HepG2 (cell line): ENCODE data around the gene STRN3. TPM values are rescaled to one million over a fixed set of nuclear protein-coding genes. Genes with fewer than 3 reads are reported as not detected.

Experiments
- ATF7 ChIP-seq, 2 experiments: fragments of 450-650 bp in 1 of 2; sonication (generic) in 1 of 2; formaldehyde crosslinking in 1 of 2; IDR thresholded peaks; 2 replicates each; pipeline versions ENCODE4 v1.4.0 to v1.6.1; 2016 to 2020; ENCODE audit warnings: antibody characterized with exemption in 1 of 2, mild to moderate bottlenecking in 1 of 2, missing genetic modification reagents in 1 of 2
- JUN ChIP-seq: sonication (generic); formaldehyde crosslinking; IDR thresholded peaks from 2 replicates; pipeline ENCODE4 v1.4.0; 2020; ENCODE audit warnings: mild to moderate bottlenecking, missing genetic modification reagents
- MBNL3 ChIP-seq: fragments of 250-450 bp; sonication (Bioruptor Pico); conservative IDR thresholded peaks from 2 replicates; pipeline ENCODE4 v1.8.0; 2022; ENCODE audit warnings: mild to moderate bottlenecking, inconsistent platforms
- MLLT10 ChIP-seq: sonication (generic); formaldehyde crosslinking; IDR thresholded peaks from 2 replicates; pipeline ENCODE4 v1.4.0; 2020; ENCODE audit warnings: missing genetic modification reagents
- NFYB ChIP-seq: sonication (generic); formaldehyde crosslinking; IDR thresholded peaks from 2 replicates; pipeline ENCODE4 v1.4.0; 2020; ENCODE audit warnings: missing genetic modification reagents
- NFYC ChIP-seq: IDR thresholded peaks from 2 replicates; pipeline ENCODE4 v1.6.1; 2016; ENCODE audit warnings: missing genetic modification reagents, missing compliant biosample characterization
- RORA ChIP-seq: sonication (generic); formaldehyde crosslinking; IDR thresholded peaks from 2 replicates; pipeline ENCODE4 v1.5.0; 2020; ENCODE audit warnings: mild to moderate bottlenecking, missing genetic modification reagents, moderate library complexity
- WIZ ChIP-seq: sonication (generic); formaldehyde crosslinking; IDR thresholded peaks from 2 replicates; pipeline ENCODE4 v1.5.1; 2020; ENCODE audit warnings: mild to moderate bottlenecking, missing genetic modification reagents
- ZNF138 ChIP-seq: sonication (generic); formaldehyde crosslinking; IDR thresholded peaks from 2 replicates; pipeline ENCODE4 v1.5.0; 2020; ENCODE audit warnings: mild to moderate bottlenecking, low read depth, missing genetic modification reagents
- ZNF20 ChIP-seq: sonication (generic); formaldehyde crosslinking; IDR thresholded peaks from 2 replicates; pipeline ENCODE4 v1.4.0; 2020; ENCODE audit warnings: mild to moderate bottlenecking, moderate library complexity, missing genetic modification reagents
- ZNF3 ChIP-seq: IDR thresholded peaks from 2 replicates; pipeline ENCODE4 v1.7.0; 2017; ENCODE audit warnings: inconsistent platforms
- ZNF333 ChIP-seq: sonication (generic); formaldehyde crosslinking; IDR thresholded peaks from 2 replicates; pipeline ENCODE4 v1.4.0; 2020; ENCODE audit warnings: mild to moderate bottlenecking, missing genetic modification reagents, borderline replicate concordance
- ZNF350 ChIP-seq: sonication (generic); formaldehyde crosslinking; IDR thresholded peaks from 2 replicates; pipeline ENCODE4 v1.4.0; 2020; ENCODE audit warnings: mild to moderate bottlenecking, low read depth, missing genetic modification reagents, borderline replicate concordance
- ZNF75D ChIP-seq: sonication (generic); formaldehyde crosslinking; IDR thresholded peaks from 2 replicates; pipeline ENCODE4 v1.8.1; 2023; ENCODE audit warnings: missing genetic modification reagents, mild to moderate bottlenecking, borderline replicate concordance
- ZNF773 ChIP-seq: sonication (generic); formaldehyde crosslinking; IDR thresholded peaks from 2 replicates; pipeline ENCODE4 v1.4.0; 2020; ENCODE audit warnings: missing genetic modification reagents, borderline replicate concordance
- ZNF790 ChIP-seq: sonication (generic); formaldehyde crosslinking; IDR thresholded peaks from 2 replicates; pipeline ENCODE4 v1.8.0; 2022; ENCODE audit warnings: missing genetic modification reagents, mild to moderate bottlenecking, borderline replicate concordance
- polyA plus RNA-seq, 8 experiments: library from polyadenylated mRNA; depleted of rRNA in 3 of 8; stranded (reverse) in 7 of 8; unstranded in 1 of 8; fragments of >200 nt; fragmentation: Illumina TruSeq in 4 of 8; extraction: Trizol in 4 of 8; gene quantifications; 2 replicates each; pipeline versions ENCODE4 v1.2.1 to v1.2.3, GENCODE V29; 2011 to 2016; ENCODE audit warnings: low read depth in 4 of 8, missing spikeins in 1 of 8, mixed read lengths in 1 of 8; ENCODE audit not compliant: insufficient read depth in 1 of 8
- total RNA-seq, 5 experiments: library from RNA; depleted of rRNA; stranded (reverse); fragments of >200 nt; fragmentation: Illumina TruSeq; extraction: Trizol; gene quantifications; 2 replicates each; pipeline ENCODE4 v1.2.3, GENCODE V29; 2016; ENCODE audit warnings: low read depth in 1 of 5
- TF ChIP-seq, protein P1 (sequence below): sonication (generic); formaldehyde crosslinking; IDR thresholded peaks from 2 replicates; pipeline ENCODE4 v1.5.1; 2020; ENCODE audit warnings: mild to moderate bottlenecking, moderate library complexity, missing genetic modification reagents
- TF ChIP-seq, protein P2 (sequence below): conservative IDR thresholded peaks from 2 replicates; pipeline ENCODE4 v1.6.1; 2018; ENCODE audit warnings: missing genetic modification reagents
- TF ChIP-seq, protein P3 (sequence below): sonication (generic); formaldehyde crosslinking; IDR thresholded peaks from 2 replicates; pipeline ENCODE4 v1.4.0; 2020; ENCODE audit warnings: missing genetic modification reagents, borderline replicate concordance
- TF ChIP-seq, protein P4 (sequence below): sonication (generic); formaldehyde crosslinking; IDR thresholded peaks from 2 replicates; pipeline ENCODE4 v1.4.0; 2020; ENCODE audit warnings: low read depth, mild to moderate bottlenecking, missing genetic modification reagents
- TF ChIP-seq, protein P5 (sequence below): sonication (generic); formaldehyde crosslinking; IDR thresholded peaks from 2 replicates; pipeline ENCODE4 v1.4.0; 2020; ENCODE audit warnings: missing genetic modification reagents; ENCODE audit errors: not compliant biosample characterization

Gene STRN3
- total and polyA plus RNA-seq, 2 of the 13 experiments (the other 11 are each of a cell fraction or from before 2014, with no cell fraction given): 49.4 to 123 TPM

DNA sequence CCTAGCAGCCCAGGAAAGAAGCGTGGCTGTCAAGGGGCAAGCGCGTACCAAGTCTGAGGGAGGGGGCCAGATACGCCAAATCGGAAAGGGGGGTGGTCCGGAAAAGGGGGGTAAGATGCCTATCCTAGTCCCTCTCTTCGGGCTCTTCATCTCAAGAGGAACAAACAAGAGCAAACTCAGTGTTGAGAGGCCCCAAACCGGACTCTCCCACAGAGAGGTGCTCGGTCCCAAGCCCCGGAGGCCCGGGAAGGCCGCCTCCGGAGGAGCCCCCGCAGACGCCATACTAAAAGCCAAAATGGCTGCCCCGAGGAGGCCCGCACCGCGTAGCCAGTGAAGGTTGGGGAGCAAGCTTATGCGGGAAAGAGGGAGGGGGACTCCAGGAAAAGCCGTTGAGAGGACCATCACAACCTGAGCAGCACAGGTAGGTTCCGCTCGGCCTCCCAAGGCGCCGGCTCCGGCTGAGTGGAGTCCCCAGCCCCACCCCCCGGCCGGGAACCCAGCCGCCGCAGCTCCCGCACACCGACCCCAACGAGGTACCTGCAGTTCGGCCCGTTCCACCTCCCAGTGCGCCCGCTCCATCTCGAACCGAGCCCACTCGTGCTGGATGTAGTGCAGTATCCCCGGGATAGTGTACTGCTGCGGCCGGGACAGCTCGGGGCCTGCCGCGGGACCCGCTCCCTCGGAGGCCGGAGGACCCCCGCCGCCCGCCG lies 657 bp downstream of the STRN3 start, which contains the start of gene AP4S1 (continued):
- TF ChIP-seq, protein P1, sequence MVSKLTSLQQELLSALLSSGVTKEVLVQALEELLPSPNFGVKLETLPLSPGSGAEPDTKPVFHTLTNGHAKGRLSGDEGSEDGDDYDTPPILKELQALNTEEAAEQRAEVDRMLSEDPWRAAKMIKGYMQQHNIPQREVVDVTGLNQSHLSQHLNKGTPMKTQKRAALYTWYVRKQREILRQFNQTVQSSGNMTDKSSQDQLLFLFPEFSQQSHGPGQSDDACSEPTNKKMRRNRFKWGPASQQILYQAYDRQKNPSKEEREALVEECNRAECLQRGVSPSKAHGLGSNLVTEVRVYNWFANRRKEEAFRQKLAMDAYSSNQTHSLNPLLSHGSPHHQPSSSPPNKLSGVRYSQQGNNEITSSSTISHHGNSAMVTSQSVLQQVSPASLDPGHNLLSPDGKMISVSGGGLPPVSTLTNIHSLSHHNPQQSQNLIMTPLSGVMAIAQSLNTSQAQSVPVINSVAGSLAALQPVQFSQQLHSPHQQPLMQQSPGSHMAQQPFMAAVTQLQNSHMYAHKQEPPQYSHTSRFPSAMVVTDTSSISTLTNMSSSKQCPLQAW: peak; percentile 59
- TF ChIP-seq WIZ (CRISPR knock-in tag) (no peak), NFYC (CRISPR knock-in tag) (no peak), ZNF350 (CRISPR knock-in tag) (peak; percentile 92; the same call in 1 of the 2 replicates), ZNF75D (no peak; the same call in 1 of the 2 replicates), JUN (CRISPR knock-in tag) (no peak), MLLT10 (CRISPR knock-in tag) (0 out of 2 replicates have a peak, but pooled peaks have one; percentile 61), MBNL3 (CRISPR knock-in tag) (no peak), ZNF3 (CRISPR knock-in tag) (peak; percentile 82), ZNF138 (CRISPR knock-in tag) (no peak; the same call in 1 of the 2 replicates), RORA (CRISPR knock-in tag) (no peak), ZNF333 (peak; percentile 94; the same call in 1 of the 2 replicates), NFYB (CRISPR knock-in tag) (0 out of 2 replicates have a peak, but pooled peaks have one; percentile 19), ZNF20 (CRISPR knock-in tag) (no peak), ZNF773 (CRISPR knock-in tag) (no peak), ZNF790 (no peak), ATF7 (IDR thresholded peaks at IDR 0.05) (no peak), ATF7 (CRISPR knock-in tag; IDR thresholded peaks at IDR 0.05) (peak; percentile 33; the same call in 1 of the 2 replicates)
- TF ChIP-seq, protein P2, sequence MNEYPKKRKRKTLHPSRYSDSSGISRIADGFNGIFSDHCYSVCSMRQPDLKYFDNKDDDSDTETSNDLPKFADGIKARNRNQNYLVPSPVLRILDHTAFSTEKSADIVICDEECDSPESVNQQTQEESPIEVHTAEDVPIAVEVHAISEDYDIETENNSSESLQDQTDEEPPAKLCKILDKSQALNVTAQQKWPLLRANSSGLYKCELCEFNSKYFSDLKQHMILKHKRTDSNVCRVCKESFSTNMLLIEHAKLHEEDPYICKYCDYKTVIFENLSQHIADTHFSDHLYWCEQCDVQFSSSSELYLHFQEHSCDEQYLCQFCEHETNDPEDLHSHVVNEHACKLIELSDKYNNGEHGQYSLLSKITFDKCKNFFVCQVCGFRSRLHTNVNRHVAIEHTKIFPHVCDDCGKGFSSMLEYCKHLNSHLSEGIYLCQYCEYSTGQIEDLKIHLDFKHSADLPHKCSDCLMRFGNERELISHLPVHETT: no peak; the same call in 1 of the 2 replicates
- TF ChIP-seq, protein P3, sequence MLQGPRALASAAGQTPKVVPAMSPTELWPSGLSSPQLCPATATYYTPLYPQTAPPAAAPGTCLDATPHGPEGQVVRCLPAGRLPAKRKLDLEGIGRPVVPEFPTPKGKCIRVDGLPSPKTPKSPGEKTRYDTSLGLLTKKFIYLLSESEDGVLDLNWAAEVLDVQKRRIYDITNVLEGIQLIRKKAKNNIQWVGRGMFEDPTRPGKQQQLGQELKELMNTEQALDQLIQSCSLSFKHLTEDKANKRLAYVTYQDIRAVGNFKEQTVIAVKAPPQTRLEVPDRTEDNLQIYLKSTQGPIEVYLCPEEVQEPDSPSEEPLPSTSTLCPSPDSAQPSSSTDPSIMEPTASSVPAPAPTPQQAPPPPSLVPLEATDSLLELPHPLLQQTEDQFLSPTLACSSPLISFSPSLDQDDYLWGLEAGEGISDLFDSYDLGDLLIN (CRISPR knock-in tag): peak; percentile 16; the same call in 1 of the 2 replicates
- TF ChIP-seq, protein P4, sequence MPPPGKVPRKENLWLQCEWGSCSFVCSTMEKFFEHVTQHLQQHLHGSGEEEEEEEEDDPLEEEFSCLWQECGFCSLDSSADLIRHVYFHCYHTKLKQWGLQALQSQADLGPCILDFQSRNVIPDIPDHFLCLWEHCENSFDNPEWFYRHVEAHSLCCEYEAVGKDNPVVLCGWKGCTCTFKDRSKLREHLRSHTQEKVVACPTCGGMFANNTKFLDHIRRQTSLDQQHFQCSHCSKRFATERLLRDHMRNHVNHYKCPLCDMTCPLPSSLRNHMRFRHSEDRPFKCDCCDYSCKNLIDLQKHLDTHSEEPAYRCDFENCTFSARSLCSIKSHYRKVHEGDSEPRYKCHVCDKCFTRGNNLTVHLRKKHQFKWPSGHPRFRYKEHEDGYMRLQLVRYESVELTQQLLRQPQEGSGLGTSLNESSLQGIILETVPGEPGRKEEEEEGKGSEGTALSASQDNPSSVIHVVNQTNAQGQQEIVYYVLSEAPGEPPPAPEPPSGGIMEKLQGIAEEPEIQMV (CRISPR knock-in tag): peak; percentile 86; the same call in 1 of the 2 replicates
- TF ChIP-seq, protein P5, sequence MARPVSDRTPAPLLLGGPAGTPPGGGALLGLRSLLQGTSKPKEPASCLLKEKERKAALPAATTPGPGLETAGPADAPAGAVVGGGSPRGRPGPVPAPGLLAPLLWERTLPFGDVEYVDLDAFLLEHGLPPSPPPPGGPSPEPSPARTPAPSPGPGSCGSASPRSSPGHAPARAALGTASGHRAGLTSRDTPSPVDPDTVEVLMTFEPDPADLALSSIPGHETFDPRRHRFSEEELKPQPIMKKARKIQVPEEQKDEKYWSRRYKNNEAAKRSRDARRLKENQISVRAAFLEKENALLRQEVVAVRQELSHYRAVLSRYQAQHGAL (CRISPR knock-in tag): peak; percentile 62
